SK-N-SH treated with all-trans-retinoic acid at 6 μM for 48 hours (cell line): ENCODE data around the gene KCNH3.

Source experiments
- CREB5 ChIP-seq: fragments of 250-450 bp; sonication (Bioruptor Pico); IDR thresholded peaks from 2 replicates; pipeline ENCODE4 v1.5.1; 2020; ENCODE audit warnings: low read depth, mild to moderate bottlenecking, moderate library complexity
- CSDC2 ChIP-seq: fragments of 250-450 bp; sonication (Bioruptor Pico); IDR thresholded peaks from 2 replicates; pipeline ENCODE4 v1.5.0; 2020; ENCODE audit warnings: mild to moderate bottlenecking, moderate library complexity
- ESRRG ChIP-seq: fragments of 250-450 bp; sonication (Bioruptor Pico); IDR thresholded peaks from 2 replicates; pipeline ENCODE4 v1.6.1; 2021; ENCODE audit warnings: mild to moderate bottlenecking
- GLIS3 ChIP-seq: fragments of 250-450 bp; sonication (Bioruptor Pico); IDR thresholded peaks from 2 replicates; pipeline ENCODE4 v1.5.0; 2020; ENCODE audit warnings: mild to moderate bottlenecking, moderate library complexity
- PATZ1 ChIP-seq: fragments of 250-450 bp; sonication (Bioruptor Pico); IDR thresholded peaks from 2 replicates; pipeline ENCODE4 v1.8.0; 2020; ENCODE audit warnings: mild to moderate bottlenecking, moderate library complexity, borderline replicate concordance
- TCF4 ChIP-seq: fragments of 250-450 bp; sonication (Bioruptor Pico); IDR thresholded peaks from 2 replicates; pipeline ENCODE4 v1.8.0; 2021; ENCODE audit warnings: mild to moderate bottlenecking, moderate library complexity, borderline replicate concordance
- ZC3H10 ChIP-seq: fragments of 250-450 bp; sonication (Bioruptor Pico); IDR thresholded peaks from 2 replicates; pipeline ENCODE4 v1.5.1; 2021; ENCODE audit warnings: mild to moderate bottlenecking, moderate library complexity
- ZFP3 ChIP-seq: fragments of 250-450 bp; sonication (Bioruptor Pico); IDR thresholded peaks from 2 replicates; pipeline ENCODE4 v1.5.0; 2020; ENCODE audit warnings: mild to moderate bottlenecking, moderate library complexity
- ZFP30 ChIP-seq: fragments of 450-650 bp; formaldehyde crosslinking; IDR thresholded peaks from 2 replicates; pipeline ENCODE4 v1.5.0; 2022; ENCODE audit warnings: mild to moderate bottlenecking, moderate library complexity
- ZNF565 ChIP-seq: fragments of 450-650 bp; formaldehyde crosslinking; conservative IDR thresholded peaks from 2 replicates; pipeline ENCODE4 v1.5.0; 2020; ENCODE audit warnings: low read depth, mild to moderate bottlenecking, moderate library complexity
- ZNF8 ChIP-seq: fragments of 450-650 bp; formaldehyde crosslinking; IDR thresholded peaks from 2 replicates; pipeline ENCODE4 v1.5.0; 2020; ENCODE audit warnings: mild to moderate bottlenecking, moderate library complexity

- TF ChIP-seq TCF4 (CRISPR knock-in tag) = no peak
- no peak for TF ChIP-seq CREB5 (CRISPR knock-in tag)
- no peak for TF ChIP-seq CSDC2 (CRISPR knock-in tag)
- no peak for TF ChIP-seq PATZ1 (CRISPR knock-in tag)
- TF ChIP-seq ZFP30 (CRISPR knock-in tag) = no peak
- no peak for TF ChIP-seq ESRRG (CRISPR knock-in tag)
- no peak for TF ChIP-seq GLIS3 (CRISPR knock-in tag)
- TF ChIP-seq ZFP3 = no peak
- TF ChIP-seq ZNF8 (CRISPR knock-in tag) = no peak
- TF ChIP-seq ZNF565 = no peak
- TF ChIP-seq ZC3H10 (CRISPR knock-in tag) = no peak
These were observed at the start of gene KCNH3 for GRCh38 chr12:49538510-49539403.
